ENCODE data around the gene LMF1. TPM values are rescaled to one million over a fixed set of nuclear protein-coding genes. Genes with fewer than 3 reads are reported as not detected.

LMF1 gene
- total RNA-seq, 3 donors from 2014 or later (not counting 1 experiment from before 2014, with no cell fraction given): 28.2 to 42.2 (median 41.2) TPM

DNA sequence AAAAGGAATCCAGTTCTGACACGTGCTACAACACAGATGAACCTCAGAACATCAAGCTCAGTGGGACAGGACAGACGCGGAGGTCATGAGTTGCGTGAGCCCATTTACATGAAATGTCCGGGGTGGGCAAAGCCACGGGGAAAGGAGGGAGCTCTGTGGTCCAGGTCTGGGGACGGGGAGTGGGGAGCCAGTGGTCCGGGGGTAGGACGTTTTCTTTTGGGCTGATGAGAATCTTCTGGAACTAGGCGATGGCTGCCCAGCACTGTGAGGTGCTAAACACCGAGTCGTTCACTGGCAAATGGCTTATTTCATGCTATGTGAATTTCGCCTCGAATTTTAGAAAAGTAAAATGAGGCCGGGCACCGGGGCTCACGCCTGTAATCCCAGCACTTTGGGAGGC lies 2.6 kb upstream of the LMF1 start:
- no peaks in the 10 kb centered on the region for H3K36me3 Mint-ChIP-seq
- 90% methylated on average over 17 of the region's 17 CpGs for WGBS (ENCODE audit: insufficient coverage)
- no peak overlapping the region for H3K27ac Mint-ChIP-seq
- no peaks in the 10 kb centered on the region for H3K27me3 ChIP-seq (ENCODE audit: control insufficient read depth, insufficient read depth, low read length)
- no peak overlapping the region for H3K27ac ChIP-seq (ENCODE audit: low read length)
- peaks cover 0 to 8% of the 10 kb centered on the region in 2 donors for H3K27me3 Mint-ChIP-seq (ENCODE audit: low read depth in 2 of 2)
- no peak overlapping the region for H3K4me3 ChIP-seq (ENCODE audit: low read length)
- no peaks in the 10 kb centered on the region for H3K9me3 Mint-ChIP-seq
- peaks cover 5 to 10% of the 10 kb centered on the region in 2 donors for H3K4me1 Mint-ChIP-seq
- H3K36me3 ChIP-seq (ENCODE audit: control insufficient read depth, insufficient read depth, low read length): no peaks in the 10 kb centered on the region
- DNase-seq (no peak), ATAC-seq (no peak)
- TF ChIP-seq, protein P1, sequence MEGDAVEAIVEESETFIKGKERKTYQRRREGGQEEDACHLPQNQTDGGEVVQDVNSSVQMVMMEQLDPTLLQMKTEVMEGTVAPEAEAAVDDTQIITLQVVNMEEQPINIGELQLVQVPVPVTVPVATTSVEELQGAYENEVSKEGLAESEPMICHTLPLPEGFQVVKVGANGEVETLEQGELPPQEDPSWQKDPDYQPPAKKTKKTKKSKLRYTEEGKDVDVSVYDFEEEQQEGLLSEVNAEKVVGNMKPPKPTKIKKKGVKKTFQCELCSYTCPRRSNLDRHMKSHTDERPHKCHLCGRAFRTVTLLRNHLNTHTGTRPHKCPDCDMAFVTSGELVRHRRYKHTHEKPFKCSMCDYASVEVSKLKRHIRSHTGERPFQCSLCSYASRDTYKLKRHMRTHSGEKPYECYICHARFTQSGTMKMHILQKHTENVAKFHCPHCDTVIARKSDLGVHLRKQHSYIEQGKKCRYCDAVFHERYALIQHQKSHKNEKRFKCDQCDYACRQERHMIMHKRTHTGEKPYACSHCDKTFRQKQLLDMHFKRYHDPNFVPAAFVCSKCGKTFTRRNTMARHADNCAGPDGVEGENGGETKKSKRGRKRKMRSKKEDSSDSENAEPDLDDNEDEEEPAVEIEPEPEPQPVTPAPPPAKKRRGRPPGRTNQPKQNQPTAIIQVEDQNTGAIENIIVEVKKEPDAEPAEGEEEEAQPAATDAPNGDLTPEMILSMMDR (IDR thresholded peaks at IDR 0.05): no peak
- peaks cover 17% of the 10 kb centered on the region for H3K4me1 ChIP-seq (ENCODE audit: control insufficient read depth, insufficient read depth, low read length)
- intact Hi-C loops (cut with micrococcal nuclease): no loop called here
- H3K9me3 ChIP-seq (ENCODE audit: control insufficient read depth, insufficient read depth, low read length): no peaks in the 10 kb centered on the region
- no peak overlapping the region for H3K4me3 Mint-ChIP-seq

DNA sequence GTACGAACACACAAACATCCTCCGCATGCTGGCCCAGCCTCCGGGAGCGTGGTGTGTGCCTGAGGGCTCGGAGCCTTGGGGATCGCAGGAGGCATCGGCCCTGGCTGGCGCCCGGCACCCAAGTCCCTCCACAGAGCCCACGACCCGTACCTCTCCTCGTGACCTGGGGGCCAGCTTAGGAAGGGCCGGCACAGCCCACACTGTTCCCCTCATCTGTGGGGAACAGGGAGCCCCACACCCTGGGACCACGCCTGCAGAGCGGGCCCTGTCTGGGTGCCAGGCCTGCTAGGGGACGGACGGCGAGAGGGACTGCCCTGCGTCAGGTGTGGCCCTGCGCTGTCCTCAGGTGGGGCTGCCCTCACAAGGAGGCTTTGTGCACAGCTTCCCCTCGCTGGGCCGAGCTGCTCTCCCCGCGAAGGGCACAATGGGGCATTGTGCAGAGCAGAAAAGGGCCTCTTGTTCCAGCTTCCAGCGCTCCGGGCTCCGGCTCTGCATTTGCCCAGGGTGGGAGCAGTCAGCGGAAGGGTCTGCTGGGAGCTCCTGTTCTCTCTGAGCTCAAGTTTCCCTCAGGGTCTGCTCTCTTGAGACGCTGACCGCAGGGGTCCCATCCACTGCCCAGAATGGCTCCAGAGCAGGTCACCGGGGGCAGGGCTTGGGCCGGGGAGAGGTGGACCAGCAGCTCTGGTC lies 1.7 kb upstream of the LMF1 start:
- DNase-seq (no peak), ATAC-seq (no peak)
- Mint-ChIP-seq H3K4me3 (peak overlapping the region; percentile 74), H3K4me1 (peaks cover 10% of the 10 kb centered on the region in 2 donors), H3K27me3 (ENCODE audit: low read depth in 2 of 2) (no peaks in the 10 kb centered on the region), H3K27ac (no peak overlapping the region), H3K9me3 (no peaks in the 10 kb centered on the region), H3K36me3 (no peaks in the 10 kb centered on the region)
- H3K27me3 ChIP-seq (ENCODE audit: control insufficient read depth, insufficient read depth, low read length): no peaks in the 10 kb centered on the region
- peaks cover 17% of the 10 kb centered on the region for H3K4me1 ChIP-seq (ENCODE audit: control insufficient read depth, insufficient read depth, low read length)
- H3K9me3 ChIP-seq (ENCODE audit: control insufficient read depth, insufficient read depth, low read length): no peaks in the 10 kb centered on the region
- TF ChIP-seq, protein P1 (IDR thresholded peaks at IDR 0.05): no peak
- WGBS (ENCODE audit: insufficient coverage): 92% methylated on average over 32 of the region's 32 CpGs
- H3K4me3 ChIP-seq (ENCODE audit: low read length): no peak overlapping the region
- intact Hi-C loops (cut with micrococcal nuclease): no loop called here
- H3K36me3 ChIP-seq (ENCODE audit: control insufficient read depth, insufficient read depth, low read length): no peaks in the 10 kb centered on the region
- H3K27ac ChIP-seq (ENCODE audit: low read length): no peak overlapping the region

DNA sequence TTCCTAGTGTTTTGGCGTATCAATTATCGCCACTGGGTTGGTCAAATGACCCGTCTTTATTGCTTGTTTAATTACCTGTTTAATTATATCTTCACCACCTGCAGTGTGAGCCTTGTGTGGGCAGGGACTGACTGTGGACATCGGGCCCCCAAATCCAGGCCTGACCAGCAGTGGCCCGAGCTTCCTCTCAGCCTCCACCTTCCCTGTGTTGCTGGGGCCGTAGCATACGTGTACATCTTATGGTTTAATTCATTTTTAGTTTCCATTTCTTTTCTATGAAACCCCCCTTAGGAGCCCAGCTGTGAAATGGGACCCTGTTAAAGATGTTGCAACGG lies 1.2 kb upstream of the LMF1 start:
- H3K9me3 Mint-ChIP-seq: no peaks in the 10 kb centered on the region
- Histone ChIP-seq H3K27me3 (ENCODE audit: control insufficient read depth, insufficient read depth, low read length) (no peaks in the 10 kb centered on the region), H3K4me3 (ENCODE audit: low read length) (no peak overlapping the region), H3K4me1 (ENCODE audit: control insufficient read depth, insufficient read depth, low read length) (peaks cover 17% of the 10 kb centered on the region), H3K36me3 (ENCODE audit: control insufficient read depth, insufficient read depth, low read length) (no peaks in the 10 kb centered on the region), H3K9me3 (ENCODE audit: control insufficient read depth, insufficient read depth, low read length) (no peaks in the 10 kb centered on the region), H3K27ac (ENCODE audit: low read length) (no peak overlapping the region)
- DNase-seq (no peak), ATAC-seq (no peak)
- H3K4me1 Mint-ChIP-seq: peaks cover 10% of the 10 kb centered on the region in 2 donors
- H3K27me3 Mint-ChIP-seq (ENCODE audit: low read depth in 2 of 2): no peaks in the 10 kb centered on the region
- intact Hi-C loops (cut with micrococcal nuclease): no loop called here
- TF ChIP-seq, protein P1 (IDR thresholded peaks at IDR 0.05): no peak
- no peaks in the 10 kb centered on the region for H3K36me3 Mint-ChIP-seq
- peak overlapping the region; percentile 2 to 35 for H3K27ac Mint-ChIP-seq
- WGBS (ENCODE audit: insufficient coverage): 89% methylated on average over 8 of the region's 8 CpGs
- peak overlapping the region; percentile 74 for H3K4me3 Mint-ChIP-seq

DNA sequence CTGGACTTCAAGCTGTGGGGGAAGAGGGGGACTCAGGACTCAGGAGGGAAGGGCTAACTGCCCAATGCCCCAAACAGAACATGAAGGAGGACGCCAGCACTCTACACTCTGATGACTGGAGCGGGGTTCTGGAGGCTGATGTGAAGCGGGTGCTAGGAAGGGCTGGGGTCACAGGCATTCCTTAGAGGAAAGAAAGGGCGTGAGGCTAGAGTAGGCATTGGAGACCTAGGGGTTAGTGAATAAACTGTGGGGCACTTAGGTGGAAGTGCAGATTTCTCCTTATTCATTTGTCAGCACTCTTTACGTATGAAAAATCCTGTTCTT lies 760 bp upstream of the LMF1 start:
- no peaks in the 10 kb centered on the region for H3K36me3 Mint-ChIP-seq
- H3K27me3 Mint-ChIP-seq (ENCODE audit: low read depth in 2 of 2): no peaks in the 10 kb centered on the region
- peak overlapping the region in 1 of 2 donors; percentile 35 for H3K27ac Mint-ChIP-seq
- WGBS (ENCODE audit: insufficient coverage): 89% methylated on average over 4 of the region's 5 CpGs
- ATAC-seq (no peak), DNase-seq (no peak)
- H3K9me3 ChIP-seq (ENCODE audit: control insufficient read depth, insufficient read depth, low read length): no peaks in the 10 kb centered on the region
- H3K27me3 ChIP-seq (ENCODE audit: control insufficient read depth, insufficient read depth, low read length): no peaks in the 10 kb centered on the region
- H3K9me3 Mint-ChIP-seq: no peaks in the 10 kb centered on the region
- peaks cover 10 to 11% of the 10 kb centered on the region in 2 donors for H3K4me1 Mint-ChIP-seq
- peaks cover 17% of the 10 kb centered on the region for H3K4me1 ChIP-seq (ENCODE audit: control insufficient read depth, insufficient read depth, low read length)
- no peaks in the 10 kb centered on the region for H3K36me3 ChIP-seq (ENCODE audit: control insufficient read depth, insufficient read depth, low read length)
- intact Hi-C loops (cut with micrococcal nuclease): no loop called here
- TF ChIP-seq, protein P1 (IDR thresholded peaks at IDR 0.05): no peak
- H3K4me3 ChIP-seq (ENCODE audit: low read length): no peak overlapping the region
- H3K4me3 Mint-ChIP-seq: peak overlapping the region; percentile 74
- H3K27ac ChIP-seq (ENCODE audit: low read length): no peak overlapping the region

All from natural killer cell (primary cell).